ENCODE data around the gene C9.
"Not testable (repeated sequence)": the region's sequence is repeated elsewhere in the genome, so short reads cannot be mapped to it uniquely, and the experiment has no call there.

The C9 gene

GRCh38 chr5:39256477-39257235 is 107.6 kb downstream of the C9 start:
- no peak for DNase-seq

GRCh38 chr5:39255406-39255805 is 108.9 kb downstream of the C9 start:
- no peak for DNase-seq

- no peak for DNase-seq
Observed at GRCh38 chr5:39254671-39255070, 109.6 kb downstream of the C9 start.

GRCh38 chr5:39253196-39253595 is 111.1 kb downstream of the C9 start:
- no peak for DNase-seq

- no peak for DNase-seq
Observed at GRCh38 chr5:39249564-39250274, 114.6 kb downstream of the C9 start.

- no peak for DNase-seq
Observed at GRCh38 chr5:39249069-39249468, 115.2 kb downstream of the C9 start.

GRCh38 chr5:39240750-39241149 is 123.5 kb downstream of the C9 start:
- DNase-seq: no peak

GRCh38 chr5:39238366-39239105 is 125.8 kb downstream of the C9 start:
- DNase-seq: no peak

GRCh38 chr5:39236718-39237117 is 127.6 kb downstream of the C9 start:
- no peak for DNase-seq

- no peak for DNase-seq
Observed at GRCh38 chr5:39235648-39236047, 128.6 kb downstream of the C9 start.

GRCh38 chr5:39234494-39234893 is 129.8 kb downstream of the C9 start:
- not testable (repeated sequence) for DNase-seq
